Lung (tissue), 12 donors: ENCODE data around the gene STAT5A. TPM values are rescaled to one million over a fixed set of nuclear protein-coding genes. Genes with fewer than 3 reads are reported as not detected.
"Not testable (repeated sequence)": the region's sequence is repeated elsewhere in the genome, so short reads cannot be mapped to it uniquely, and the experiment has no call there.

Source experiments
- ATAC-seq: fragments of 200-7000 bp; cut with Tn5 transposase; one replicate; pipeline ENCODE4 v1.9.1; 2020; ENCODE audit warnings: moderate number of reproducible peaks; ENCODE audit not compliant: insufficient read depth, low FRiP score
- DNase-seq, 3 donors: peaks; one replicate each; pipeline ENCODE4 v3.0.0-alpha.2; 2013 to 2017
- H3K27ac ChIP-seq, 2 donors: one replicate each; pipeline ENCODE4 v1.5.1; 2013; ENCODE audit warnings: mild to moderate bottlenecking in 2 of 2, moderate library complexity in 2 of 2, control low read depth in 1 of 2, inconsistent platforms in 1 of 2, low read depth in 1 of 2, low read length in 1 of 2
- H3K27me3 ChIP-seq, 3 donors: one replicate each; pipeline ENCODE4 v1.5.1; 2013; ENCODE audit warnings: low read length in 2 of 3; ENCODE audit not compliant: control insufficient read depth in 3 of 3, insufficient read depth in 3 of 3
- H3K36me3 ChIP-seq, 4 donors: one replicate each; pipeline ENCODE4 v1.5.1; 2013; ENCODE audit warnings: low read length in 4 of 4, mild to moderate bottlenecking in 1 of 4, moderate library complexity in 1 of 4; ENCODE audit not compliant: control insufficient read depth in 4 of 4, insufficient read depth in 4 of 4
- H3K4me1 ChIP-seq, 5 donors: one replicate each; pipeline ENCODE4 v1.5.1; 2013; ENCODE audit warnings: low read length in 5 of 5, mild to moderate bottlenecking in 2 of 5, moderate library complexity in 1 of 5; ENCODE audit not compliant: control insufficient read depth in 5 of 5, insufficient read depth in 5 of 5
- H3K4me3 ChIP-seq: one replicate; pipeline ENCODE4 v1.5.1; 2013; ENCODE audit warnings: mild to moderate bottlenecking, control low read depth, moderate library complexity
- H3K9ac ChIP-seq, 2 donors: one replicate each; pipeline ENCODE4 v1.5.1; 2013; ENCODE audit warnings: low read length in 2 of 2, control low read depth in 1 of 2; ENCODE audit not compliant: insufficient read depth in 1 of 2
- H3K9me3 ChIP-seq, 4 donors: one replicate each; pipeline ENCODE4 v1.5.1; 2013; ENCODE audit warnings: low read length in 3 of 4, mild to moderate bottlenecking in 1 of 4, moderate library complexity in 1 of 4; ENCODE audit not compliant: control insufficient read depth in 4 of 4, insufficient read depth in 3 of 4
- WGBS, 2 donors: extraction: QIAGEN DNeasy Blood & Tissue Kit; methylation state at CpG; one replicate each; pipeline ENCODE4 v1.1.7; 2013; 5-methylcytosine and 5-hydroxymethylcytosine counted together
- polyA plus RNA-seq, 2 donors: library from polyadenylated mRNA; stranded (reverse); fragments of 200-250 nt; gene quantifications; one replicate each; pipeline ENCODE4 v1.2.1, GENCODE V29; 2013
- total RNA-seq, 2 donors: library from RNA; depleted of rRNA in 1 of 2; stranded (reverse); fragments of >200 nt in 1 of 2; gene quantifications; one replicate each; pipeline ENCODE4 v1.2.1, GENCODE V29; 2014 to 2021
- TF ChIP-seq, protein P1 (sequence below): IDR thresholded peaks from 2 replicates; pipeline ENCODE4 v1.5.1; 2012; ENCODE audit warnings: mild to moderate bottlenecking; ENCODE audit errors: control extremely low read depth, extremely low read depth
- donor health status: control.
- donor health status: control.
- donor health status: Bipolar disorder and iron deficiency.
- donor health status: healthy.
- donor health status: DM: yes; HTN: yes; CAD: no.

The STAT5A gene
- total and polyA plus RNA-seq, 4 donors: 16.4 to 52.0 (median 31.8) TPM

DNA sequence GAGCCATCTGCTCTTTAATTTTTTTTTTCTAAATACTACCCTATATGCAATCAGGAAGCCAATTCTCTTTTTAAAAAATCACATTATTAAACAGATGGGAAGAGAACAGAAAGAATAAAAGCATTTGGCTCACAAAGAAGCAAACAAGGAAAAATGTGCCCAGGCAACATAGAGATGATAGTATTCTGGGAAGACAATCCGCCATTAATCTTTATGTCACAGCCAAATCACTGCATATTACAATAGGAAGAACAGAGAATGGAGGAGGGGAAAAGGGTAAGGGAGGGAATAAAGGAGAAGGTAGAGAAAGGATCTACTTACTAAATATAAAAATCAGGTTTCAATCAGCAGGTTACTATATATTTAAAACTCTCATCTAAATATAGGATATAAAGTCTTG, 46.4 kb upstream of the STAT5A start:
- peaks cover 0 to 10% (median 0%) of the 10 kb centered on the region in 5 donors for H3K4me1 ChIP-seq
- DNase-seq: no peak
- H3K27me3 ChIP-seq: no peaks in the 10 kb centered on the region
- H3K36me3 ChIP-seq: peaks cover 0 to 1% (median 0%) of the 10 kb centered on the region in 4 donors
- no peak overlapping the region for H3K9ac ChIP-seq
- 94 to 96% methylated on average over 1 of the region's 1 CpG for WGBS, 2 donors
- no peak for ATAC-seq
- H3K4me3 ChIP-seq: no peak overlapping the region
- H3K27ac ChIP-seq: no peak overlapping the region
- TF ChIP-seq, protein P1, sequence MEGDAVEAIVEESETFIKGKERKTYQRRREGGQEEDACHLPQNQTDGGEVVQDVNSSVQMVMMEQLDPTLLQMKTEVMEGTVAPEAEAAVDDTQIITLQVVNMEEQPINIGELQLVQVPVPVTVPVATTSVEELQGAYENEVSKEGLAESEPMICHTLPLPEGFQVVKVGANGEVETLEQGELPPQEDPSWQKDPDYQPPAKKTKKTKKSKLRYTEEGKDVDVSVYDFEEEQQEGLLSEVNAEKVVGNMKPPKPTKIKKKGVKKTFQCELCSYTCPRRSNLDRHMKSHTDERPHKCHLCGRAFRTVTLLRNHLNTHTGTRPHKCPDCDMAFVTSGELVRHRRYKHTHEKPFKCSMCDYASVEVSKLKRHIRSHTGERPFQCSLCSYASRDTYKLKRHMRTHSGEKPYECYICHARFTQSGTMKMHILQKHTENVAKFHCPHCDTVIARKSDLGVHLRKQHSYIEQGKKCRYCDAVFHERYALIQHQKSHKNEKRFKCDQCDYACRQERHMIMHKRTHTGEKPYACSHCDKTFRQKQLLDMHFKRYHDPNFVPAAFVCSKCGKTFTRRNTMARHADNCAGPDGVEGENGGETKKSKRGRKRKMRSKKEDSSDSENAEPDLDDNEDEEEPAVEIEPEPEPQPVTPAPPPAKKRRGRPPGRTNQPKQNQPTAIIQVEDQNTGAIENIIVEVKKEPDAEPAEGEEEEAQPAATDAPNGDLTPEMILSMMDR: no peak
- H3K9me3 ChIP-seq: peaks cover 0 to 2% (median 0%) of the 10 kb centered on the region in 4 donors

GRCh38 chr17:42243493-42243982, 44.8 kb upstream of the STAT5A start:
- WGBS, 2 donors: 71 to 82% methylated on average over 5 of the region's 5 CpGs
- Histone ChIP-seq H3K27me3 (no peaks in the 10 kb centered on the region), H3K9ac (no peak overlapping the region), H3K4me3 (no peak overlapping the region), H3K4me1 (peaks cover 0 to 14% (median 6%) of the 10 kb centered on the region in 5 donors), H3K27ac (no peak overlapping the region), H3K9me3 (peaks cover 0 to 2% (median 0%) of the 10 kb centered on the region in 4 donors), H3K36me3 (peaks cover 0 to 1% (median 0%) of the 10 kb centered on the region in 4 donors)
- DNase-seq (no peak), ATAC-seq (no peak)
- TF ChIP-seq, protein P1: no peak

DNA sequence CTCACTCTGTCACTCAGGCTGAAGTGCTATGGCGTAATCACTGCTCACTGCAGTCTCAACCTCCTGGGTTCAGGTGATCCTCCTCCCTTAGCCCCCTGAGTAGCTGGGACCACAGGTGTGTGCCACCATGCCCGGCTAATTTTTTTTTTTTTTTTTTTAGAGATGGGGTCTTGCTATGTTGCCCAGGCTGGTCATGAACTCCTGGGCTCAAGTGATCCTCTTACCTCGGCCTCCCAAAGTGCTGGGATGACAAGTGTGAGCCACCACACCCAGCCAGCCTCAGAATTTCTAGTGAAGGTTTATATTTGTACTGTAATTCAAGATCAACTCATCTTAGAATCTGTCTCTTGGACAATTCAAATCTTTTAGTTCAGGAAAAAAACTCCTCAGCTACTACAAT, 44.2 kb upstream of the STAT5A start:
- not testable (repeated sequence) for H3K9me3 ChIP-seq, DNase-seq, H3K27ac ChIP-seq, H3K36me3 ChIP-seq, H3K4me3 ChIP-seq, H3K27me3 ChIP-seq, H3K9ac ChIP-seq, ATAC-seq
- 93 to 98% methylated on average over 3 of the region's 3 CpGs for WGBS, 2 donors
- H3K4me1 ChIP-seq: peaks cover 0 to 16% (median 9%) of the 10 kb centered on the region in 5 donors

DNA sequence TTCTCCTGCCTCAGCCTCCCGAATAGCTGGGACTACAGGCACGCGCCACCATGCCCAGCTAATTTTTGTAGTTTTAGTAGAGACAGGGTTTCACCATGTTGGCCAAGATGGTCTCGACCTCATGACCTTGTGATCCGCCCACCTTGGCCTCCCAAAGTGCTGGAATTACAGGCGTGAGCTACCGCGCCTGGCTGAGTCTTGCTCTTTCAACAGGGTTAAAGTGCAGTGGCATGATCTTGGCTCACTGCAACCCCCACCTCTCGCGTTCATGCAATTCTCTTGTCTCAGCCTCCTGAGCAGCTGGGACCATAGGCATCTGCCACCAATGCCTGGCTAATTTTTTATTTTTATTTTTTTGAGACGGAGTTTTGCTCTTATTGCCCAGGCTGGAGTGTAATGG, 43.1 kb upstream of the STAT5A start:
- H3K4me1 ChIP-seq: peaks cover 0 to 25% (median 12%) of the 10 kb centered on the region in 5 donors
- not testable (repeated sequence) for DNase-seq, H3K4me3 ChIP-seq, H3K9me3 ChIP-seq, H3K27ac ChIP-seq, H3K27me3 ChIP-seq, H3K36me3 ChIP-seq, ATAC-seq, H3K9ac ChIP-seq
- WGBS, 2 donors: 96 to 98% methylated on average over 11 of the region's 11 CpGs
